ENCODE measurements around the gene MAT2B.

DNA sequence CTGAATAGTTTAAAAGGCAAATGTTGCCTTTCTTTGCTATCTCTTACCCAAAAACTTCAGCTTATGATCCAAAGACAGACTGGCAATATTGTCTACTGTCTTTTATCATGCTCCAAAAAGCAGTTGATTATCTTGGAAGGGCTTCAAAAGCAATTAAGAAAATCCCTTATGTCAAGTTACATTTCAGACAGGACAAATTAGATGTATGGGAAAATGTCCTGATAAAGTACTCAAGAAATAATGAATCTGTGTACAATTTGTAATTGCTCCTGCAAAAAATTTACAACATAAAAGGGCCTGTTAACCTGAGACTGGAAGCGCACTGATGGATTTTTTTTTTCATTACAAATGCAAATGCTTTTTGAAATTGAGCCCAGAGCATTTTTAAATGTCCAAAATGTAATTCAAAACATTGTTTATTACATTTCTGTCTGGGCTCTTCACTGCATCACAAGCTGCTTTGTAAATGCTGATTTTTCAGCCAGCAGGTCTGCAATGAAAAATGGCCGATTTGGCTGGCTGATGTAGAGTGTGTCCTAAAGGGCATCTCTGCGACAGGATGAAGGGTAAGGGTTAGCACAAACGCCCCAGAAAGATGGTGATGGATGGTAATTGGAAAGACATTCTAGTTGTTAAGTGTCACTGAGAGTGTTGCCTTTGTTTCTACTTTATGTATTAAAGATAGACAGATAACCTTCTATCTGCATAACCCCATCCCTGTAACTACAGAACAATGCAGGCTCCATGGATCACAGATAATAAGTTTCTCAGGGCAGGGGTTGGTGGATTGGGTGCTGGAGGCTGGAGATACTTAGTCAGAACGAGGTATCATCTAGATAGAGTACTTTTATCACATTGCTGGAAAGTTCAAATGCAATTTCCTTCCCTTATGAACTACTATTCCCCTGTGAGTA, 27.0 kb downstream of the MAT2B start:
- TF ChIP-seq, protein P1, sequence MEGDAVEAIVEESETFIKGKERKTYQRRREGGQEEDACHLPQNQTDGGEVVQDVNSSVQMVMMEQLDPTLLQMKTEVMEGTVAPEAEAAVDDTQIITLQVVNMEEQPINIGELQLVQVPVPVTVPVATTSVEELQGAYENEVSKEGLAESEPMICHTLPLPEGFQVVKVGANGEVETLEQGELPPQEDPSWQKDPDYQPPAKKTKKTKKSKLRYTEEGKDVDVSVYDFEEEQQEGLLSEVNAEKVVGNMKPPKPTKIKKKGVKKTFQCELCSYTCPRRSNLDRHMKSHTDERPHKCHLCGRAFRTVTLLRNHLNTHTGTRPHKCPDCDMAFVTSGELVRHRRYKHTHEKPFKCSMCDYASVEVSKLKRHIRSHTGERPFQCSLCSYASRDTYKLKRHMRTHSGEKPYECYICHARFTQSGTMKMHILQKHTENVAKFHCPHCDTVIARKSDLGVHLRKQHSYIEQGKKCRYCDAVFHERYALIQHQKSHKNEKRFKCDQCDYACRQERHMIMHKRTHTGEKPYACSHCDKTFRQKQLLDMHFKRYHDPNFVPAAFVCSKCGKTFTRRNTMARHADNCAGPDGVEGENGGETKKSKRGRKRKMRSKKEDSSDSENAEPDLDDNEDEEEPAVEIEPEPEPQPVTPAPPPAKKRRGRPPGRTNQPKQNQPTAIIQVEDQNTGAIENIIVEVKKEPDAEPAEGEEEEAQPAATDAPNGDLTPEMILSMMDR (IDR thresholded peaks at IDR 0.05), result no peak
- no peak for TF ChIP-seq POLR2A (IDR thresholded peaks at IDR 0.05)

Measured in heart left ventricle (tissue), 13 donors.